Adipose tissue (tissue), 3 donors: Measurements from ENCODE around the gene NSMCE4A. TPM values are rescaled to one million over a fixed set of nuclear protein-coding genes. Genes with fewer than 3 reads are reported as not detected.
"Not testable (repeated sequence)": the region's sequence is repeated elsewhere in the genome, so short reads cannot be mapped to it uniquely, and the experiment has no call there.

Experiments
- H3K27ac ChIP-seq: one replicate; pipeline ENCODE4 v1.5.1; 2013; ENCODE audit warnings: low read depth, low read length
- WGBS, 3 donors: extraction: QIAGEN DNeasy Blood & Tissue Kit; methylation state at CpG; one replicate each; pipeline ENCODE4 v1.1.7; 2013; 5-methylcytosine and 5-hydroxymethylcytosine counted together
- polyA plus RNA-seq, 3 donors: library from polyadenylated mRNA; stranded (reverse); fragments of 200-250 nt; gene quantifications; one replicate each; pipeline ENCODE4 v1.2.3, GENCODE V29; 2013
- donor health status: healthy with polysubstance abuse.
- donor health status: Bipolar disorder and iron deficiency.
- donor health status: healthy.

The NSMCE4A gene
- polyA plus RNA-seq, 3 donors, result 27.8 to 59.7 (median 51.3) TPM

DNA sequence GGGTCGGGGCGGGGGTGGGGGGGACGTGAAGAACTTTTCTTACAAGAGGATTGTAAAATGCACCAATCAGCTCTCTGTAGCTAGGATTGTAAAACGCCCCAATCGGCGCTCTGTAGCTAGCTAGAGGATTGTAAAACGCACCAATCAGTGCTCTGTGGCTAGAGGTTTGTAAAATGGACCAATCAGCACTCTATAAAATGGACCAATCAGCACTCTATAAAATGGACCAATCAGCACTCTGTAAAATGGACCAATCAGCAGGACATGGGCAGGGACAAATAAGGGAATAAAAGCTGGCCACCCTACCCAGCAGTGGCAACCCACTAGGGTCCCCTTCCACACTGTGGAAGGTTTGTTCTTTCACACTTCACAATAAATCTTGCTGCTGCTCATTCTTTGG is 56.2 kb downstream of the NSMCE4A start:
- not testable (repeated sequence) for H3K27ac ChIP-seq
- WGBS, 3 donors, result 98 to 99% (median 99%) methylated on average over 7 of the region's 7 CpGs

DNA sequence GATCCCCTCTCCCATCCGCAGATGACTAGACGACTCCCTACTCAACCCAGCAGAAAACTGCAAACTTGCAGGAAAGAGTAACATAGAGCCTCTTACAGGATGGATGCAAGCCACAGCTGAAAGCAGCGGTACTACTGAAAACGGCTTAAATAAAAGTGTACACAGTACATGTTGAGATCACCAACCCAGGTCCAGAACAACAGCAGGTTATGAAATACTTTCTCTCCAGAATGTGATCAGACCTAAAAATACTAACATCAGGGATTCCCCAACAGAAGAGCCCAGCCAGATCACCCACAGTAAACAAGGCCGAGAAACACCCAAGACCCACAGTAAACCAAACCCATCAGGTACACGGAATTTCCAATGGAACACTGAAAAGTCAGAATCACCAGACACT is 60.4 kb downstream of the NSMCE4A start:
- no peak overlapping the region for H3K27ac ChIP-seq
- WGBS, 3 donors, result 88 to 93% (median 89%) methylated on average over 6 of the region's 6 CpGs

DNA sequence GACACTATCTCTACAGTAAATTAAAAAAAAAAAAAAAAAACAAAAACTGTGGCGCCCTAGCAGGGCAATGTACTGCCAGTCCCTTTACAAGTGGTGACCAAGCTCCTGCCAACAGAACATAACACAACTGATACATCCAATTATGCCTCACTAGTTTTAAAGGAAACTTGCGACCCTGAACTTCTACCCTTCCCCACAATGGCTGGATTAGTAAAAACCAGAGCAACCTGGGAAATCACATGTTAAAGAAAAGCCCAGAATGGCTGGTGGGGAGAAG is 63.7 kb downstream of the NSMCE4A start:
- 91 to 98% (median 95%) methylated on average over 2 of the region's 2 CpGs for WGBS, 3 donors
- H3K27ac ChIP-seq, result no peak overlapping the region

DNA sequence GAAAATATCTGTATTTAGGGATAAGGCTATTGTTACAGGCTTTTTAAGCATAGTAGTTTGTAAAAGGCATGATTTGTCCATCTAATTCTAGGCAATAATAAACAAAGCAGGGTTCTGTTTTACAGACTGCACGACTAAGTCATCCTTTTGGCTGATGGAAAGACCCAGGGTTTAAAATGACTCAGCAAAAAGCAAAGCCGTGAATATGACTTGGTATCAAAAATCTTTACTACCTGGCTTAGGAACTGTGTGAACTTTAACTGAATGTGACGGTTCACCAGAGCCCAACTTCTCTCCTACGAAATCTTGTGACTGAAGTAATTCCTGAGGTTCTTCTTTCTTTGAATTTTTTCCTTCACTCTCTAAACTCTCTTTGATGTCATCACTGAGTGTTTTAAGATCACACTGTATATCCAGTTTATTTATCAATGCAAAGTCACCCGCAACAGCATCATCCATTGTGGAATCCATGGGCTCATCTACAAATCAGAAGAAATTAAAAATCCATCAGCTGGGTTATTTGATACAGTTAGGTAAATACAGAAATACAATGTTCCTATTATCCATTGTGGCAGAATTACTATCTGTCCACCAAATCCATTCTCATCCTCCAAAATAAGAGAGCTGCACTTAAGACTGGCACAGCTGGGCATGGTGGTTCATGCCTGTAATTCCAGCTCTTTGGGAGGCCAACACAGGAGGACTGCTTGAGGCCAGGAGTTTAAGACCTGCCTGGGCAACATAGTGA is 64.2 kb downstream of the NSMCE4A start:
- H3K27ac ChIP-seq, result no peak overlapping the region
- WGBS, 3 donors, result 64 to 65% (median 65%) methylated on average over 5 of the region's 5 CpGs

Other genes with a start within 250 kb of the NSMCE4A start
- 1 to 10 TPM; 3.0 to 8.6 (median 8.0) TPM for gene ATE1, start 47.2 kb downstream of the NSMCE4A start, polyA plus RNA-seq
- gene TACC2, start 13.9 kb upstream of the NSMCE4A start, polyA plus RNA-seq, result 10 to 100 TPM; 13.0 to 34.9 (median 19.5) TPM